Vagina (tissue), 2 donors: ENCODE data around the gene EDC3.
"Not testable (repeated sequence)": the region's sequence is repeated elsewhere in the genome, so short reads cannot be mapped to it uniquely, and the experiment has no call there.

Experiments used
- POLR2A ChIP-seq, 2 donors: fragments of 450-650 bp; IDR thresholded peaks; one replicate each; pipeline ENCODE4 v1.6.1; 2017; ENCODE audit warnings: antibody characterized with exemption in 2 of 2, mild to moderate bottlenecking in 2 of 2, moderate library complexity in 2 of 2
- POLR2AphosphoS5 ChIP-seq, 2 donors: sonication (generic); formaldehyde crosslinking; IDR thresholded peaks; one replicate each; pipeline ENCODE4 v1.9.0; 2017; ENCODE audit warnings: antibody characterized with exemption in 2 of 2, mild to moderate bottlenecking in 2 of 2, low read depth in 1 of 2; ENCODE audit not compliant: insufficient read depth in 1 of 2

DNA sequence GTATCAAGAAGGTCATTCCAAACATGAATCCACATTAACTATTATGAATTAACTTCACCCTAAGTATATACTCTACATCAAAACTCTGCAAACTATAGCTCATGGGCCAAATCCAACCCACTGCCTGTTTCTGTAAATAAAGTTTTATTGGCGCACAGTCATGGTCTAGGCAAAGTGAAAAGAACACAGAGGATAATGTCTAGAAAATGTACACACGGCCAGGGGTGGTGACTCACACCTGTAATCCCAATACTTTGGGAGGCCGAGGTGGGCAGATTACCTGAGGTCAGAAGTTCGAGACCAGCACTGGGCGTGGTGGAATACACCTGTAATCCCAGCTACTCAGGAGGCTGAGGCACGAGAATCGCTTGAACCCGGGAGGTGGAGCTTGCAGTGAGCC is 34.5 kb downstream of the EDC3 start:
- TF ChIP-seq POLR2A (IDR thresholded peaks at IDR 0.05); POLR2AphosphoS5 (IDR thresholded peaks at IDR 0.05; ENCODE audit: insufficient read depth in 1 of 2, low read depth in 1 of 2): not testable (repeated sequence)
